Nephron (organoid): ENCODE data around the gene GALNT7.
"Not testable (repeated sequence)": the region's sequence is repeated elsewhere in the genome, so short reads cannot be mapped to it uniquely, and the experiment has no call there.

ENCODE experiments used
- H3K27ac Mint-ChIP-seq, 3 experiments: 2 replicates each; pipeline ENCODE4 v1.8.0; 2020; ENCODE audit warnings: mixed read lengths in 3 of 3, mild to moderate bottlenecking in 2 of 3, moderate library complexity in 1 of 3
- H3K27me3 Mint-ChIP-seq: 2 replicates; pipeline ENCODE4 v1.8.0; 2021; ENCODE audit warnings: low read depth, mild to moderate bottlenecking, moderate library complexity, mixed read lengths
- H3K36me3 Mint-ChIP-seq: 2 replicates; pipeline ENCODE4 v1.8.0; 2020; ENCODE audit warnings: low read depth, mixed read lengths
- H3K4me1 Mint-ChIP-seq: 2 replicates; pipeline ENCODE4 v1.8.0; 2020; ENCODE audit warnings: mixed read lengths
- H3K4me3 Mint-ChIP-seq, 3 experiments: 2 replicates each; pipeline ENCODE4 v1.8.0; 2020; ENCODE audit warnings: mild to moderate bottlenecking in 3 of 3, mixed read lengths in 3 of 3, moderate library complexity in 2 of 3
- H3K9me3 Mint-ChIP-seq: 2 replicates; pipeline ENCODE4 v1.8.0; 2020; ENCODE audit warnings: mixed read lengths
- CTCF ChIP-seq, 3 experiments: fragments of 200-600 bp; sonication (generic); IDR thresholded peaks; one replicate each; pipeline ENCODE4 v1.5.0; 2021; ENCODE audit warnings: antibody characterized with exemption in 3 of 3; ENCODE audit not compliant: unreplicated experiment in 3 of 3

GALNT7 gene

GRCh38 chr4:173213296-173213695 lies 44.7 kb downstream of the GALNT7 start:
- TF ChIP-seq CTCF (IDR thresholded peaks at IDR 0.05; ENCODE audit: unreplicated experiment in 3 of 3): no peak
- no peaks in the 10 kb centered on the region for H3K27me3 Mint-ChIP-seq
- no peak overlapping the region for H3K4me3 Mint-ChIP-seq
- no peaks in the 10 kb centered on the region for H3K9me3 Mint-ChIP-seq
- peaks cover 30% of the 10 kb centered on the region for H3K4me1 Mint-ChIP-seq
- no peak overlapping the region for H3K27ac Mint-ChIP-seq
- peaks cover 5% of the 10 kb centered on the region for H3K36me3 Mint-ChIP-seq

- peak overlapping the region in 1 of 3 experiments; percentile 4 for H3K27ac Mint-ChIP-seq
- H3K9me3 Mint-ChIP-seq: no peaks in the 10 kb centered on the region
- H3K4me1 Mint-ChIP-seq: peaks cover 33% of the 10 kb centered on the region
- H3K27me3 Mint-ChIP-seq: no peaks in the 10 kb centered on the region
- no peak overlapping the region for H3K4me3 Mint-ChIP-seq
- H3K36me3 Mint-ChIP-seq: peaks cover 4% of the 10 kb centered on the region
- no peak for TF ChIP-seq CTCF (IDR thresholded peaks at IDR 0.05; ENCODE audit: unreplicated experiment in 3 of 3)
Observed at GRCh38 chr4:173214231-173214630, 45.6 kb downstream of the GALNT7 start.

- H3K4me3 Mint-ChIP-seq: no peak overlapping the region
- no peaks in the 10 kb centered on the region for H3K27me3 Mint-ChIP-seq
- H3K27ac Mint-ChIP-seq: peak overlapping the region in 1 of 3 experiments; percentile 4
- peaks cover under 1% of the 10 kb centered on the region for H3K9me3 Mint-ChIP-seq
- TF ChIP-seq CTCF (IDR thresholded peaks at IDR 0.05; ENCODE audit: unreplicated experiment in 3 of 3): no peak
- peaks cover under 1% of the 10 kb centered on the region for H3K36me3 Mint-ChIP-seq
- peaks cover 32% of the 10 kb centered on the region for H3K4me1 Mint-ChIP-seq
Observed at GRCh38 chr4:173214661-173215060, 46.0 kb downstream of the GALNT7 start.

- Mint-ChIP-seq H3K4me1 (peaks cover 28% of the 10 kb centered on the region), H3K27ac (no peak overlapping the region), H3K4me3 (no peak overlapping the region), H3K27me3 (no peaks in the 10 kb centered on the region), H3K9me3 (peaks cover 6% of the 10 kb centered on the region), H3K36me3 (peaks cover 6% of the 10 kb centered on the region)
- TF ChIP-seq CTCF (IDR thresholded peaks at IDR 0.05; ENCODE audit: unreplicated experiment in 3 of 3): no peak
Observed at GRCh38 chr4:173217075-173217474, 48.5 kb downstream of the GALNT7 start.

GRCh38 chr4:173217727-173218126 lies 49.1 kb downstream of the GALNT7 start:
- peaks cover 6% of the 10 kb centered on the region for H3K36me3 Mint-ChIP-seq
- H3K27me3 Mint-ChIP-seq: no peaks in the 10 kb centered on the region
- H3K4me1 Mint-ChIP-seq: peaks cover 28% of the 10 kb centered on the region
- H3K4me3 Mint-ChIP-seq: no peak overlapping the region
- H3K27ac Mint-ChIP-seq: peak overlapping the region in 2 of 3 experiments; percentile 4 to 26
- TF ChIP-seq CTCF (IDR thresholded peaks at IDR 0.05; ENCODE audit: unreplicated experiment in 3 of 3): no peak
- peaks cover 6% of the 10 kb centered on the region for H3K9me3 Mint-ChIP-seq

- H3K4me1 Mint-ChIP-seq: peaks cover 28% of the 10 kb centered on the region
- peak overlapping the region in 1 of 3 experiments; percentile 4 for H3K27ac Mint-ChIP-seq
- H3K36me3 Mint-ChIP-seq: peaks cover 6% of the 10 kb centered on the region
- H3K9me3 Mint-ChIP-seq: peaks cover 6% of the 10 kb centered on the region
- H3K4me3 Mint-ChIP-seq: no peak overlapping the region
- no peaks in the 10 kb centered on the region for H3K27me3 Mint-ChIP-seq
- TF ChIP-seq CTCF (IDR thresholded peaks at IDR 0.05; ENCODE audit: unreplicated experiment in 3 of 3): no peak
Observed at GRCh38 chr4:173218411-173219125, 50.0 kb downstream of the GALNT7 start.

- not testable (repeated sequence) for H3K9me3 Mint-ChIP-seq, H3K27ac Mint-ChIP-seq, H3K27me3 Mint-ChIP-seq, H3K4me3 Mint-ChIP-seq, H3K36me3 Mint-ChIP-seq
- peaks cover 28% of the 10 kb centered on the region for H3K4me1 Mint-ChIP-seq
Observed at GRCh38 chr4:173219126-173219437, 50.5 kb downstream of the GALNT7 start.
